SK-N-SH treated with all-trans-retinoic acid at 6 μM for 48 hours (cell line): ENCODE measurements around the gene ELFN1.

Experiments used
- ATAC-seq: fragments of 200-7000 bp; cut with Tn5 transposase; 3 replicates; pipeline ENCODE4 v1.9.1; 2020; ENCODE audit warnings: mild to moderate bottlenecking, moderate library complexity
- BACH2 ChIP-seq: fragments of 250-450 bp; sonication (Bioruptor Pico); IDR thresholded peaks from 2 replicates; pipeline ENCODE4 v1.9.0; 2021; ENCODE audit warnings: mild to moderate bottlenecking, borderline replicate concordance
- CREB5 ChIP-seq: fragments of 250-450 bp; sonication (Bioruptor Pico); IDR thresholded peaks from 2 replicates; pipeline ENCODE4 v1.5.1; 2020; ENCODE audit warnings: low read depth, mild to moderate bottlenecking, moderate library complexity
- CSDC2 ChIP-seq: fragments of 250-450 bp; sonication (Bioruptor Pico); IDR thresholded peaks from 2 replicates; pipeline ENCODE4 v1.5.0; 2020; ENCODE audit warnings: mild to moderate bottlenecking, moderate library complexity
- CSRNP3 ChIP-seq: fragments of 250-450 bp; sonication (Bioruptor Pico); IDR thresholded peaks from 2 replicates; pipeline ENCODE4 v1.5.1; 2021; ENCODE audit warnings: mild to moderate bottlenecking, moderate library complexity
- ESRRG ChIP-seq: fragments of 250-450 bp; sonication (Bioruptor Pico); IDR thresholded peaks from 2 replicates; pipeline ENCODE4 v1.6.1; 2021; ENCODE audit warnings: mild to moderate bottlenecking
- GLIS3 ChIP-seq: fragments of 250-450 bp; sonication (Bioruptor Pico); IDR thresholded peaks from 2 replicates; pipeline ENCODE4 v1.5.0; 2020; ENCODE audit warnings: mild to moderate bottlenecking, moderate library complexity
- ISL1 ChIP-seq: fragments of 250-450 bp; sonication (Bioruptor Pico); IDR thresholded peaks from 2 replicates; pipeline ENCODE4 v2.1.2; 2022; ENCODE audit warnings: mild to moderate bottlenecking, moderate library complexity
- OSR1 ChIP-seq: fragments of 250-450 bp; sonication (Bioruptor Pico); IDR thresholded peaks from 2 replicates; pipeline ENCODE4 v1.8.0; 2022; ENCODE audit warnings: moderate library complexity, mild to moderate bottlenecking, inconsistent platforms
- PATZ1 ChIP-seq: fragments of 250-450 bp; sonication (Bioruptor Pico); IDR thresholded peaks from 2 replicates; pipeline ENCODE4 v1.8.0; 2020; ENCODE audit warnings: mild to moderate bottlenecking, moderate library complexity, borderline replicate concordance
- POU6F1 ChIP-seq: fragments of 250-450 bp; sonication (Bioruptor Pico); IDR thresholded peaks from 2 replicates; pipeline ENCODE4 v1.8.0; 2021; ENCODE audit warnings: low read depth, mild to moderate bottlenecking, moderate library complexity, borderline replicate concordance
- RARB ChIP-seq: fragments of 250-450 bp; sonication (Bioruptor Pico); IDR thresholded peaks from 2 replicates; pipeline ENCODE4 v1.8.0; 2021; ENCODE audit warnings: mild to moderate bottlenecking, moderate library complexity
- TCF4 ChIP-seq: fragments of 250-450 bp; sonication (Bioruptor Pico); IDR thresholded peaks from 2 replicates; pipeline ENCODE4 v1.8.0; 2021; ENCODE audit warnings: mild to moderate bottlenecking, moderate library complexity, borderline replicate concordance
- TOX ChIP-seq: fragments of 250-450 bp; sonication (Bioruptor Pico); IDR thresholded peaks from 2 replicates; pipeline ENCODE4 v1.8.0; 2021; ENCODE audit warnings: mild to moderate bottlenecking, moderate library complexity, borderline replicate concordance
- TSHZ2 ChIP-seq: fragments of 250-450 bp; sonication (Bioruptor Pico); IDR thresholded peaks from 2 replicates; pipeline ENCODE4 v1.5.0; 2020; ENCODE audit warnings: mild to moderate bottlenecking, moderate library complexity
- ZC3H10 ChIP-seq: fragments of 250-450 bp; sonication (Bioruptor Pico); IDR thresholded peaks from 2 replicates; pipeline ENCODE4 v1.5.1; 2021; ENCODE audit warnings: mild to moderate bottlenecking, moderate library complexity
- ZFP30 ChIP-seq: fragments of 450-650 bp; formaldehyde crosslinking; IDR thresholded peaks from 2 replicates; pipeline ENCODE4 v1.5.0; 2022; ENCODE audit warnings: mild to moderate bottlenecking, moderate library complexity
- ZNF565 ChIP-seq: fragments of 450-650 bp; formaldehyde crosslinking; conservative IDR thresholded peaks from 2 replicates; pipeline ENCODE4 v1.5.0; 2020; ENCODE audit warnings: low read depth, mild to moderate bottlenecking, moderate library complexity
- ZNF70 ChIP-seq: fragments of 450-650 bp; formaldehyde crosslinking; IDR thresholded peaks from 2 replicates; pipeline ENCODE4 v1.5.0; 2020; ENCODE audit warnings: mild to moderate bottlenecking, moderate library complexity
- ZNF8 ChIP-seq: fragments of 450-650 bp; formaldehyde crosslinking; IDR thresholded peaks from 2 replicates; pipeline ENCODE4 v1.5.0; 2020; ENCODE audit warnings: mild to moderate bottlenecking, moderate library complexity

ELFN1 gene

GRCh38 chr7:1706381-1706720 is 36.3 kb downstream of the ELFN1 start:
- TF ChIP-seq CREB5 (CRISPR knock-in tag) (no peak), ISL1 (CRISPR knock-in tag) (no peak), TCF4 (CRISPR knock-in tag) (no peak), ZNF70 (CRISPR knock-in tag) (no peak), PATZ1 (CRISPR knock-in tag) (no peak), OSR1 (CRISPR knock-in tag) (no peak), BACH2 (CRISPR knock-in tag) (no peak), POU6F1 (no peak), ZC3H10 (CRISPR knock-in tag) (no peak), TOX (CRISPR knock-in tag) (no peak), ZNF565 (CRISPR knock-in tag) (no peak), TSHZ2 (no peak), GLIS3 (CRISPR knock-in tag) (no peak), CSDC2 (no peak), CSRNP3 (CRISPR knock-in tag) (no peak), ZNF8 (CRISPR knock-in tag) (no peak), RARB (no peak), ESRRG (CRISPR knock-in tag) (no peak), ZFP30 (no peak)
- no peak for ATAC-seq

- TF ChIP-seq POU6F1 (no peak), RARB (no peak)
- TF ChIP-seq, all 23 proteins: peak for 0
Measured at GRCh38 chr7:1706721-1707613, 36.9 kb downstream of the ELFN1 start.

More at GRCh38 chr7:1706721-1707613, 36.9 kb downstream of the ELFN1 start:
- ATAC-seq: no peak
